H9 (cell line): Measurements from ENCODE around the gene MOB3B. TPM values are rescaled to one million over a fixed set of nuclear protein-coding genes. Genes with fewer than 3 reads are reported as not detected.

Experiments used
- DNase-seq: peaks from one replicate; pipeline ENCODE4 v3.0.0-alpha.2; 2017
- H2AFZ ChIP-seq: one replicate; pipeline ENCODE4 v1.6.1; 2013; ENCODE audit warnings: mild to moderate bottlenecking, low read length, control low read depth, moderate library complexity
- H2AK5ac ChIP-seq: 2 replicates; pipeline ENCODE4 v1.6.1; 2013; ENCODE audit warnings: low read length, control low read depth, mixed read lengths; ENCODE audit not compliant: insufficient read length
- H2BK120ac ChIP-seq: one replicate; pipeline ENCODE4 v1.6.1; 2013; ENCODE audit warnings: low read depth, mild to moderate bottlenecking, low read length, control low read depth, inconsistent platforms; ENCODE audit not compliant: poor library complexity, severe bottlenecking
- H2BK12ac ChIP-seq: 2 replicates; pipeline ENCODE4 v1.6.1; 2013; ENCODE audit warnings: low read length, control low read depth, mixed read lengths, low read depth; ENCODE audit not compliant: insufficient read length
- H2BK15ac ChIP-seq: 2 replicates; pipeline ENCODE4 v1.6.1; 2013; ENCODE audit warnings: low read depth, low read length, control low read depth
- H2BK20ac ChIP-seq: one replicate; pipeline ENCODE4 v1.6.1; 2013; ENCODE audit warnings: low read depth, mild to moderate bottlenecking, low read length, control low read depth, inconsistent platforms; ENCODE audit not compliant: poor library complexity, severe bottlenecking
- H2BK5ac ChIP-seq: 2 replicates; pipeline ENCODE4 v1.6.1; 2013; ENCODE audit warnings: low read length, control low read depth, mixed read lengths; ENCODE audit not compliant: insufficient read length
- H3K14ac ChIP-seq: 2 replicates; pipeline ENCODE4 v1.6.1; 2013; ENCODE audit warnings: low read length, control low read depth; ENCODE audit not compliant: insufficient read depth
- H3K18ac ChIP-seq: 2 replicates; pipeline ENCODE4 v1.6.1; 2013; ENCODE audit warnings: low read depth, mild to moderate bottlenecking, mixed read lengths, low read length, control low read depth; ENCODE audit not compliant: insufficient read length
- H3K23ac ChIP-seq: 2 replicates; pipeline ENCODE4 v1.6.1; 2013; ENCODE audit warnings: low read length, control low read depth, mixed read lengths, low read depth; ENCODE audit not compliant: insufficient read length
- H3K23me2 ChIP-seq: 2 replicates; pipeline ENCODE4 v1.6.1; 2013; ENCODE audit warnings: low read depth, mild to moderate bottlenecking, mixed read lengths, low read length, control low read depth; ENCODE audit not compliant: insufficient read length, poor library complexity, severe bottlenecking
- H3K27ac ChIP-seq: 2 replicates; pipeline ENCODE4 v1.5.1; 2013; ENCODE audit warnings: low read length, control low read depth, mixed read lengths, low read depth; ENCODE audit not compliant: insufficient read length
- H3K27me3 ChIP-seq: 2 replicates; pipeline ENCODE4 v1.6.1; 2013; ENCODE audit warnings: low read length, control low read depth, inconsistent platforms; ENCODE audit not compliant: insufficient read depth
- H3K4ac ChIP-seq: 2 replicates; pipeline ENCODE4 v1.6.1; 2013; ENCODE audit warnings: low read depth, mild to moderate bottlenecking, control low read depth, inconsistent platforms, low read length, moderate library complexity
- H3K4me1 ChIP-seq: 2 replicates; pipeline ENCODE4 v1.6.1; 2013; ENCODE audit warnings: low read length, control low read depth, inconsistent platforms; ENCODE audit not compliant: insufficient read depth
- H3K4me2 ChIP-seq: 2 replicates; pipeline ENCODE4 v1.6.1; 2013; ENCODE audit warnings: low read length, control low read depth, mixed read lengths; ENCODE audit not compliant: insufficient read length, insufficient read depth
- H3K56ac ChIP-seq: 2 replicates; pipeline ENCODE4 v1.6.1; 2013; ENCODE audit warnings: low read depth, mild to moderate bottlenecking, mixed read lengths, low read length, control low read depth; ENCODE audit not compliant: insufficient read length
- H3K79me1 ChIP-seq: 2 replicates; pipeline ENCODE4 v1.6.1; 2013; ENCODE audit warnings: low read depth, mild to moderate bottlenecking, moderate library complexity, low read length, control low read depth, inconsistent platforms; ENCODE audit not compliant: insufficient read depth, poor library complexity, severe bottlenecking
- H3K79me2 ChIP-seq: 2 replicates; pipeline ENCODE4 v1.6.1; 2013; ENCODE audit warnings: low read length, control low read depth, inconsistent platforms; ENCODE audit not compliant: insufficient read depth
- H3K9ac ChIP-seq: 2 replicates; pipeline ENCODE4 v1.6.1; 2013; ENCODE audit warnings: low read length, control low read depth, mixed read lengths; ENCODE audit not compliant: insufficient read length; ENCODE audit errors: extremely low read depth
- H3K9me3 ChIP-seq: one replicate; pipeline ENCODE4 v1.6.1; 2013; ENCODE audit warnings: low read depth, low read length, inconsistent platforms; ENCODE audit not compliant: control insufficient read depth
- H3T11ph ChIP-seq: one replicate; pipeline ENCODE4 v1.6.1; 2013; ENCODE audit warnings: mild to moderate bottlenecking, low read length, control low read depth, inconsistent platforms
- H4K20me1 ChIP-seq: one replicate; pipeline ENCODE4 v1.6.1; 2013; ENCODE audit not compliant: control insufficient read depth, insufficient read length, insufficient read depth
- H4K5ac ChIP-seq: 2 replicates; pipeline ENCODE4 v1.6.1; 2013; ENCODE audit warnings: low read depth, mild to moderate bottlenecking, mixed read lengths, low read length, control low read depth; ENCODE audit not compliant: insufficient read length
- H4K8ac ChIP-seq: replicated peaks from 2 replicates; pipeline ENCODE4 v1.6.1; 2013; ENCODE audit warnings: low read length, control low read depth, mixed read lengths, low read depth; ENCODE audit not compliant: insufficient read length
- H4K91ac ChIP-seq: 2 replicates; pipeline ENCODE4 v1.6.1; 2013; ENCODE audit warnings: low read depth, mild to moderate bottlenecking, moderate library complexity, mixed read lengths, low read length, control low read depth; ENCODE audit not compliant: insufficient read length
- H3K27ac Mint-ChIP-seq, 3 experiments: 2 replicates in 2 of 3; 3 replicates in 1 of 3; pipeline ENCODE4 v1.8.0; 2020 to 2021; ENCODE audit warnings: mixed read lengths in 3 of 3, mild to moderate bottlenecking in 1 of 3, moderate library complexity in 1 of 3
- H3K27me3 Mint-ChIP-seq: 2 replicates; pipeline ENCODE4 v1.8.0; 2021; ENCODE audit warnings: low read depth, mild to moderate bottlenecking, moderate library complexity, mixed read lengths
- H3K36me3 Mint-ChIP-seq, 3 experiments: 2 replicates in 2 of 3; 3 replicates in 1 of 3; pipeline ENCODE4 v1.8.0; 2020 to 2021; ENCODE audit warnings: low read depth in 3 of 3, mixed read lengths in 3 of 3; ENCODE audit not compliant: insufficient read depth in 1 of 3
- H3K4me1 Mint-ChIP-seq, 2 experiments: 2 replicates each; pipeline ENCODE4 v1.8.0; 2020; ENCODE audit warnings: mixed read lengths in 2 of 2
- H3K4me3 Mint-ChIP-seq, 2 experiments: 2 replicates in 1 of 2; 3 replicates in 1 of 2; pipeline ENCODE4 v1.8.0; 2020 to 2021; ENCODE audit warnings: mild to moderate bottlenecking in 2 of 2, mixed read lengths in 2 of 2, moderate library complexity in 1 of 2
- H3K9me3 Mint-ChIP-seq, 2 experiments: 2 replicates in 1 of 2; 3 replicates in 1 of 2; pipeline ENCODE4 v1.8.0; 2020; ENCODE audit warnings: mild to moderate bottlenecking in 2 of 2, mixed read lengths in 2 of 2, moderate library complexity in 1 of 2
- WGBS: extraction: QIAGEN DNeasy Blood & Tissue Kit; methylation state at CpG from one replicate; pipeline ENCODE4 v1.1.7; 2013; ENCODE audit warnings: missing lambda C conversion rate, low lambda C conversion rate, mixed read lengths; ENCODE audit not compliant: insufficient read length; ENCODE audit errors: extremely low coverage; 5-methylcytosine and 5-hydroxymethylcytosine counted together
- total RNA-seq: library from RNA; stranded (reverse); gene quantifications from 2 replicates; pipeline ENCODE4 v1.2.1, GENCODE V29; 2021
- TF ChIP-seq, protein P1 (sequence below): fragments of 200-600 bp; sonication (generic); conservative IDR thresholded peaks from 3 replicates; pipeline ENCODE4 v1.8.0; 2021; ENCODE audit warnings: antibody characterized with exemption, mild to moderate bottlenecking

The MOB3B gene
- total RNA-seq, 1 experiment from 2014 or later, result 9.8 TPM

DNA sequence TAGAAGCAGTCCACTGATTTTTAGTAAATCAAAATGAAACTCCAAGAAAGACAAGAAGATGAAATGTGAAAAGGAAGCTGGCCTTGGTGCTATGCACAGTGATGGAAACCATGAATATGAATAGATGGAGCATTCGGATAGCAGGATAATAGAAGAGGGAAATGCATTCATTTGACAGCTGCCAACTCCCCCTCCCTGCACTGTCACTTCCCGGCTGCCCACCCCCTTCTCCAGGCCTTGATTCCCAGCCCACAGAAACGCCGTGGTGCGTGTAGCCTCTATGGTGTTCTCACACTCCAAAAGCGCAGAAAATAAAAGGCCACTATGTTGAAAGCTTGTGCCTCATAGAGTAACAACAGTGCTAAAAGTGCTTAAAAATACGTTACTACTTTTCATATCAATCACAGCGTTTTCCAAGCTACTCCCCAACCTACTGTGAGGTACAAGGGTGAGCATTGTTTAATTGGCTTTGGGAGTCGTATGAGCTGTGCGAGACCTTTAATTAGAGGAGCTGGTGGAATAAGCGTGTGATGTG lies 31.7 kb downstream of the MOB3B start:
- peaks cover 5 to 8% (median 6%) of the 10 kb centered on the region in 3 experiments; a peak in 5 of 7 replicates for H3K36me3 Mint-ChIP-seq
- no peak overlapping the region for H3K9ac ChIP-seq
- H3K9me3 Mint-ChIP-seq, result peaks cover 3 to 4% of the 10 kb centered on the region in 2 experiments; a peak in 3 of 5 replicates

More for the DNA sequence above, 31.7 kb downstream of the MOB3B start:
- Histone ChIP-seq H3K4ac (no peak overlapping the region), H3K27me3 (no peaks in the 10 kb centered on the region), H3T11ph (no peak overlapping the region), H3K27ac (no peak overlapping the region), H2AFZ (no peak overlapping the region), H2BK5ac (no peak overlapping the region), H4K91ac (no peak overlapping the region), H2AK5ac (no peak overlapping the region), H3K4me1 (peaks cover 11% of the 10 kb centered on the region; the same call in 1 of the 2 replicates), H3K79me1 (peaks cover 4% of the 10 kb centered on the region), H3K14ac (no peak overlapping the region), H2BK20ac (no peak overlapping the region), H3K18ac (no peak overlapping the region), H2BK120ac (no peak overlapping the region), H3K79me2 (no peaks in the 10 kb centered on the region; the same call in 1 of the 2 replicates), H4K20me1 (no peaks in the 10 kb centered on the region), H3K23me2 (no peaks in the 10 kb centered on the region), H4K5ac (no peak overlapping the region), H3K56ac (no peak overlapping the region), H3K4me2 (peak overlapping the region; percentile 60), H2BK12ac (no peak overlapping the region), H3K23ac (no peak overlapping the region), H3K9me3 (no peaks in the 10 kb centered on the region), H2BK15ac (no peak overlapping the region), H4K8ac (no peak overlapping the region)
- peak overlapping the region in 2 of 3 experiments; percentile 54 to 93; a peak in 5 of 7 replicates for H3K27ac Mint-ChIP-seq
- H3K4me3 Mint-ChIP-seq, result peak overlapping the region; percentile 19 to 38; a peak in 3 of 5 replicates
- peaks cover 55 to 62% of the 10 kb centered on the region in 2 experiments for H3K4me1 Mint-ChIP-seq
- TF ChIP-seq, protein P1, sequence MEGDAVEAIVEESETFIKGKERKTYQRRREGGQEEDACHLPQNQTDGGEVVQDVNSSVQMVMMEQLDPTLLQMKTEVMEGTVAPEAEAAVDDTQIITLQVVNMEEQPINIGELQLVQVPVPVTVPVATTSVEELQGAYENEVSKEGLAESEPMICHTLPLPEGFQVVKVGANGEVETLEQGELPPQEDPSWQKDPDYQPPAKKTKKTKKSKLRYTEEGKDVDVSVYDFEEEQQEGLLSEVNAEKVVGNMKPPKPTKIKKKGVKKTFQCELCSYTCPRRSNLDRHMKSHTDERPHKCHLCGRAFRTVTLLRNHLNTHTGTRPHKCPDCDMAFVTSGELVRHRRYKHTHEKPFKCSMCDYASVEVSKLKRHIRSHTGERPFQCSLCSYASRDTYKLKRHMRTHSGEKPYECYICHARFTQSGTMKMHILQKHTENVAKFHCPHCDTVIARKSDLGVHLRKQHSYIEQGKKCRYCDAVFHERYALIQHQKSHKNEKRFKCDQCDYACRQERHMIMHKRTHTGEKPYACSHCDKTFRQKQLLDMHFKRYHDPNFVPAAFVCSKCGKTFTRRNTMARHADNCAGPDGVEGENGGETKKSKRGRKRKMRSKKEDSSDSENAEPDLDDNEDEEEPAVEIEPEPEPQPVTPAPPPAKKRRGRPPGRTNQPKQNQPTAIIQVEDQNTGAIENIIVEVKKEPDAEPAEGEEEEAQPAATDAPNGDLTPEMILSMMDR, result no peak
- H3K27me3 Mint-ChIP-seq, result no peaks in the 10 kb centered on the region
- WGBS, result no CpG with 5 or more reads among the region's 11 CpGs
- no peak for DNase-seq
